Colonic mucosa (tissue), 4 donors: ENCODE data around the gene ANAPC10. TPM values are rescaled to one million over a fixed set of nuclear protein-coding genes. Genes with fewer than 3 reads are reported as not detected.
"Not testable (repeated sequence)": the region's sequence is repeated elsewhere in the genome, so short reads cannot be mapped to it uniquely, and the experiment has no call there.

Experiments used
- DNase-seq: peaks from one replicate; pipeline ENCODE4 v3.0.0-alpha.2; 2020
- H3K27ac ChIP-seq: fragments of 200-600 bp; one replicate; pipeline ENCODE4 v1.8.0; 2021
- H3K27me3 ChIP-seq: fragments of 200-600 bp; one replicate; pipeline ENCODE4 v1.8.0; 2021
- H3K36me3 ChIP-seq: fragments of 200-600 bp; one replicate; pipeline ENCODE4 v1.8.0; 2021
- H3K4me1 ChIP-seq: fragments of 200-600 bp; one replicate; pipeline ENCODE4 v1.8.0; 2021; ENCODE audit warnings: mild to moderate bottlenecking
- H3K4me3 ChIP-seq: fragments of 200-600 bp; one replicate; pipeline ENCODE4 v1.8.0; 2021
- H3K9ac ChIP-seq, 2 donors: one replicate each; pipeline ENCODE4 v1.7.0; 2013; ENCODE audit warnings: control low read depth in 2 of 2, low read depth in 2 of 2, low read length in 2 of 2
- H3K9me3 ChIP-seq: fragments of 200-600 bp; one replicate; pipeline ENCODE4 v1.8.0; 2021
- CTCF ChIP-seq: fragments of 200-600 bp; IDR thresholded peaks from one replicate; pipeline ENCODE4 v1.8.0; 2022; ENCODE audit warnings: antibody characterized with exemption, mild to moderate bottlenecking
- intact Hi-C: fragments of 100-400 bp; cut with DNase I; formaldehyde crosslinking; loops from one replicate; pipeline ENCODE4 v1.14.1; 2022
- total RNA-seq, 2 donors: library from RNA; stranded (reverse); fragmentation: NEBNext Ultra II Directional in 1 of 2; extraction: Animal tissue kit (Norgen Biotek cat#: 25700) in 1 of 2; gene quantifications; one replicate each; pipeline ENCODE4 v1.2.1, GENCODE V29; 2021
- donor health status: healthy.
- donor health status: DM: no; HTN: no; CAD: no.
- donor health status: DM: no; HTN: no; CAD: no.

ANAPC10 gene
- total RNA-seq, 2 donors from 2014 or later, result 12.7 to 12.8 TPM

- TF ChIP-seq CTCF, result no peak
- no peaks in the 10 kb centered on the region for H3K9me3 ChIP-seq
- H3K4me3 ChIP-seq, result no peak overlapping the region
- no peak for DNase-seq
- no peak overlapping the region for H3K9ac ChIP-seq
- H3K27ac ChIP-seq, result no peak overlapping the region
- intact Hi-C loops, result no loop called here
- no peaks in the 10 kb centered on the region for H3K4me1 ChIP-seq
- no peaks in the 10 kb centered on the region for H3K27me3 ChIP-seq
- H3K36me3 ChIP-seq, result no peaks in the 10 kb centered on the region
Measured at GRCh38 chr4:145012841-145013240, 85.2 kb downstream of the ANAPC10 start.

- no peak for TF ChIP-seq CTCF
- Histone ChIP-seq H3K4me3 (no peak overlapping the region), H3K9me3 (no peaks in the 10 kb centered on the region), H3K27me3 (no peaks in the 10 kb centered on the region), H3K36me3 (no peaks in the 10 kb centered on the region), H3K9ac (no peak overlapping the region), H3K4me1 (no peaks in the 10 kb centered on the region), H3K27ac (no peak overlapping the region)
- intact Hi-C loops, result no loop called here
- DNase-seq, result no peak
Measured at GRCh38 chr4:145011636-145012035, 86.4 kb downstream of the ANAPC10 start.

GRCh38 chr4:145010315-145010714, 87.7 kb downstream of the ANAPC10 start:
- H3K36me3 ChIP-seq, H3K9ac ChIP-seq, DNase-seq, H3K27me3 ChIP-seq, H3K4me3 ChIP-seq, H3K9me3 ChIP-seq, intact Hi-C loops, H3K4me1 ChIP-seq, H3K27ac ChIP-seq: not testable (repeated sequence)

- H3K27ac ChIP-seq, result no peak overlapping the region
- H3K4me3 ChIP-seq, result no peak overlapping the region
- H3K27me3 ChIP-seq, result no peaks in the 10 kb centered on the region
- H3K9me3 ChIP-seq, result no peaks in the 10 kb centered on the region
- no peak for DNase-seq
- intact Hi-C loops, result no loop called here
- H3K36me3 ChIP-seq, result no peaks in the 10 kb centered on the region
- no peak overlapping the region for H3K9ac ChIP-seq
- no peak for TF ChIP-seq CTCF
- H3K4me1 ChIP-seq, result no peaks in the 10 kb centered on the region
Measured at GRCh38 chr4:145003675-145004074, 94.3 kb downstream of the ANAPC10 start.

- Histone ChIP-seq H3K9ac (no peak overlapping the region), H3K36me3 (no peaks in the 10 kb centered on the region), H3K9me3 (no peaks in the 10 kb centered on the region), H3K27me3 (no peaks in the 10 kb centered on the region), H3K4me3 (no peak overlapping the region), H3K4me1 (no peaks in the 10 kb centered on the region), H3K27ac (no peak overlapping the region)
- DNase-seq, result no peak
- intact Hi-C loops, result no loop called here
- no peak for TF ChIP-seq CTCF
Measured at GRCh38 chr4:145001635-145002034, 96.4 kb downstream of the ANAPC10 start.

- intact Hi-C loops, H3K9me3 ChIP-seq, H3K4me3 ChIP-seq, DNase-seq, H3K27ac ChIP-seq, H3K27me3 ChIP-seq, H3K4me1 ChIP-seq, H3K9ac ChIP-seq, H3K36me3 ChIP-seq: not testable (repeated sequence)
Measured at GRCh38 chr4:145000656-145001055, 97.3 kb downstream of the ANAPC10 start.

- intact Hi-C loops, result no loop called here
- H3K36me3 ChIP-seq, result no peaks in the 10 kb centered on the region
- H3K4me1 ChIP-seq, result no peaks in the 10 kb centered on the region
- no peak for DNase-seq
- TF ChIP-seq CTCF, result no peak
- H3K4me3 ChIP-seq, result no peak overlapping the region
- no peak overlapping the region for H3K9ac ChIP-seq
- no peaks in the 10 kb centered on the region for H3K9me3 ChIP-seq
- H3K27me3 ChIP-seq, result no peaks in the 10 kb centered on the region
- H3K27ac ChIP-seq, result no peak overlapping the region
Measured at GRCh38 chr4:144989306-144989705, 108.7 kb downstream of the ANAPC10 start.
